K562 (cell line): ENCODE data around the gene CRPPA. TPM values are rescaled to one million over a fixed set of nuclear protein-coding genes. Genes with fewer than 3 reads are reported as not detected.

Source experiments
- ATAC-seq: fragments of 200-7000 bp; cut with Tn5 transposase; 3 replicates; pipeline ENCODE4 v1.9.1; 2020; ENCODE audit warnings: moderate library complexity
- BruUV-seq: library from RNA; stranded (reverse); fragments of 400-500 nt; replicated peaks from 2 replicates; lab custom pipeline; 2021; lab: Mats Ljungman, UMichigan
- CTCF ChIA-PET: fragments of 300-600 bp; formaldehyde crosslinking; extraction: SDS; loops from one replicate; lab custom pipeline; 2021; ENCODE audit warnings: low intra/inter-chr PET ratio; lab: Yijun Ruan, JAX
- POLR2A ChIA-PET: fragments of 300-600, 350-650 bp; sonication (Branson Sonifier 250); formaldehyde crosslinking; extraction: SDS; loops from one replicate; lab custom pipeline; 2021; ENCODE audit warnings: antibody characterized with exemption, inconsistent platforms; lab: Yijun Ruan, JAX
- DNase-seq, 4 experiments: peaks; one replicate each; pipeline versions ENCODE4 v3.0.0 to v3.0.0-alpha.2; 2011 to 2018; ENCODE audit warnings: low spot score in 3 of 4, mixed read lengths in 3 of 4; ENCODE audit errors: extremely low read depth in 1 of 4
- FAIRE-seq: peaks from 2 replicates; lab custom pipeline; 2011; peaks lifted over from hg19 to GRCh38; lab: Jason Lieb, UNC
- H2AFZ ChIP-seq: 2 replicates; pipeline ENCODE4 v1.6.0; 2011; ENCODE audit warnings: low read depth, low read length, control low read depth, inconsistent platforms
- H3K27ac ChIP-seq: fragments of 200-600 bp; 3 replicates; pipeline ENCODE4 v1.8.0; 2011; ENCODE audit warnings: low read depth, mild to moderate bottlenecking, control low read depth, inconsistent platforms, low read length, moderate library complexity, mixed read lengths; ENCODE audit errors: extremely low read depth
- H3K27me3 ChIP-seq, 2 experiments: fragments of 300-600 bp in 1 of 2; 2 replicates in 1 of 2; 3 replicates in 1 of 2; pipeline versions ENCODE4 v1.6.0 to v1.8.0; 2011; ENCODE audit warnings: inconsistent platforms in 2 of 2, low read length in 2 of 2, mild to moderate bottlenecking in 1 of 2, mixed read lengths in 1 of 2, moderate library complexity in 1 of 2; ENCODE audit not compliant: control insufficient read depth in 2 of 2, insufficient read depth in 2 of 2
- H3K36me3 ChIP-seq: fragments of 300-600 bp; 3 replicates; pipeline ENCODE4 v1.8.0; 2011; ENCODE audit warnings: mild to moderate bottlenecking, low read length, inconsistent platforms; ENCODE audit not compliant: control insufficient read depth, insufficient read depth
- H3K4me1 ChIP-seq, 2 experiments: fragments of 200-600 bp in 1 of 2; replicated peaks in 1 of 2; 2 replicates in 1 of 2; 3 replicates in 1 of 2; pipeline versions ENCODE4 v1.5.1 to v1.8.0; 2011; ENCODE audit warnings: inconsistent platforms in 2 of 2, low read length in 2 of 2, mild to moderate bottlenecking in 1 of 2, mixed read lengths in 1 of 2, moderate library complexity in 1 of 2; ENCODE audit not compliant: control insufficient read depth in 2 of 2, insufficient read depth in 2 of 2
- H3K4me2 ChIP-seq: 2 replicates; pipeline ENCODE4 v1.6.1; 2011; ENCODE audit warnings: low read length, control low read depth, inconsistent platforms, mixed read lengths; ENCODE audit not compliant: insufficient read depth
- H3K4me3 ChIP-seq: fragments of 200-600 bp; sonication (generic), shearing (Covaris generic); 2 replicates; pipeline ENCODE4 v1.5.1; 2016; ENCODE audit warnings: control low read depth, inconsistent platforms
- H3K79me2 ChIP-seq: fragments of 200-600 bp; 3 replicates; pipeline ENCODE4 v1.8.0; 2011; ENCODE audit warnings: low read length, inconsistent platforms; ENCODE audit not compliant: control insufficient read depth, insufficient read depth
- H3K9ac ChIP-seq, 2 experiments: 2 replicates each; pipeline versions ENCODE4 v1.6.0 to v1.6.1; 2011; ENCODE audit warnings: low read depth in 2 of 2, low read length in 2 of 2, control low read depth in 1 of 2, inconsistent platforms in 1 of 2, mild to moderate bottlenecking in 1 of 2, mixed read lengths in 1 of 2; ENCODE audit not compliant: insufficient read depth in 1 of 2
- H3K9me1 ChIP-seq: one replicate; pipeline ENCODE4 v1.6.0; 2011; ENCODE audit warnings: inconsistent platforms, mild to moderate bottlenecking, low read length, moderate library complexity; ENCODE audit not compliant: control insufficient read depth, insufficient read depth
- H3K9me3 ChIP-seq: replicated peaks from 2 replicates; pipeline ENCODE4 v1.5.1; 2011; ENCODE audit warnings: low read depth, low read length, inconsistent platforms; ENCODE audit not compliant: control insufficient read depth, insufficient read depth
- H4K20me1 ChIP-seq: replicated peaks from 2 replicates; pipeline ENCODE4 v1.6.1; 2011; ENCODE audit warnings: low read length, inconsistent platforms, mixed read lengths; ENCODE audit not compliant: control insufficient read depth, insufficient read depth
- BRD4 ChIP-seq: fragments of 200-600 bp; sonication (generic); IDR thresholded peaks from 2 replicates; pipeline ENCODE4 v1.6.1; 2017; ENCODE audit warnings: inconsistent platforms
- CBX3 ChIP-seq, 2 experiments: IDR thresholded peaks; 1 replicate in 1 of 2; 2 replicates in 1 of 2; pipeline ENCODE4 v1.6.1; 2012; ENCODE audit warnings: inconsistent platforms in 2 of 2, low read length in 2 of 2, borderline replicate concordance in 1 of 2, control low read depth in 1 of 2
- CBX8 ChIP-seq: fragments of 200-600 bp; sonication (generic); IDR thresholded peaks from 2 replicates; pipeline ENCODE4 v1.6.1; 2012; ENCODE audit warnings: borderline replicate concordance, mixed run types, low read depth, mild to moderate bottlenecking, moderate library complexity, mixed read lengths, low read length, control low read depth, inconsistent platforms; ENCODE audit not compliant: poor library complexity, severe bottlenecking; ENCODE audit errors: extremely low read depth
- CEBPG ChIP-seq, 3 experiments: fragments of 200-800 bp in 1 of 3; sonication (Bioruptor generic) in 1 of 3; sonication (generic) in 1 of 3; formaldehyde crosslinking in 1 of 3; IDR thresholded peaks in 2 of 3; conservative IDR thresholded peaks in 1 of 3; 2 replicates each; pipeline versions ENCODE4 v1.6.1 to v1.8.0; 2016 to 2022; ENCODE audit warnings: missing compliant biosample characterization in 2 of 3, missing genetic modification characterization in 2 of 3, mild to moderate bottlenecking in 1 of 3, missing genetic modification reagents in 1 of 3
- CTCFL ChIP-seq: IDR thresholded peaks from 2 replicates; pipeline ENCODE4 v1.6.1; 2011; ENCODE audit warnings: borderline replicate concordance, low read depth, mild to moderate bottlenecking, moderate library complexity, low read length; ENCODE audit not compliant: insufficient read depth, poor library complexity, severe bottlenecking
- HNRNPK ChIP-seq: fragments of 200-400 bp; formaldehyde crosslinking; IDR thresholded peaks from one replicate; pipeline ENCODE4 v1.6.1; 2018; ENCODE audit warnings: mild to moderate bottlenecking, low read depth, low read length; ENCODE audit not compliant: poor library complexity, severe bottlenecking
- LEF1 ChIP-seq: fragments of 450-650 bp; IDR thresholded peaks from 2 replicates; pipeline ENCODE4 v1.6.1; 2016; ENCODE audit warnings: mild to moderate bottlenecking
- NFIX ChIP-seq: fragments of 250-450 bp; sonication (Bioruptor Pico); IDR thresholded peaks from 2 replicates; pipeline ENCODE4 v1.4.0; 2020; ENCODE audit warnings: low read depth, mild to moderate bottlenecking, moderate library complexity
- POLR2H ChIP-seq: IDR thresholded peaks from 2 replicates; pipeline ENCODE4 v1.6.1; 2016; ENCODE audit warnings: missing genetic modification characterization, low read depth, mild to moderate bottlenecking, control low read depth, missing compliant biosample characterization, moderate library complexity
- RAD21 ChIP-seq, 2 experiments: fragments of 250-450 bp in 1 of 2; fragments of 450-650 bp in 1 of 2; sonication (Bioruptor Pico) in 1 of 2; formaldehyde crosslinking in 1 of 2; IDR thresholded peaks in 1 of 2; conservative IDR thresholded peaks in 1 of 2; 2 replicates each; pipeline versions ENCODE4 v1.4.0 to v1.8.0; 2020 to 2022; ENCODE audit warnings: mild to moderate bottlenecking in 2 of 2, moderate library complexity in 1 of 2
- ZC3H11A ChIP-seq: IDR thresholded peaks from 2 replicates; pipeline ENCODE4 v1.6.1; 2012; ENCODE audit warnings: low read depth, low read length, improper control_type of control experiment
- ZNF212 ChIP-seq: fragments of 450-650 bp; formaldehyde crosslinking; IDR thresholded peaks from 2 replicates; pipeline ENCODE4 v1.4.0; 2020; ENCODE audit warnings: mild to moderate bottlenecking
- ZNF583 ChIP-seq: fragments of 250-450 bp; sonication (Bioruptor Pico); IDR thresholded peaks from 2 replicates; pipeline ENCODE4 v1.4.0; 2020
- WGBS: fragments of 100-300 bp; shearing (Covaris generic); methylation state at CpG from one replicate; pipeline ENCODE4 v1.1.6; 2016; ENCODE audit warnings: low coverage, mixed read lengths; ENCODE audit not compliant: insufficient coverage; ENCODE audit errors: missing lambda C conversion rate; 5-methylcytosine and 5-hydroxymethylcytosine counted together
- in situ Hi-C: fragments of 300-500 bp; cut with MboI; formaldehyde crosslinking; loops from 4 replicates; pipeline ENCODE4 v1.15.0; 2018; ENCODE audit warnings: inconsistent platforms, mixed read lengths
- intact Hi-C: fragments of 100-400 bp; cut with micrococcal nuclease; formaldehyde crosslinking; loops from 2 replicates; pipeline ENCODE4 v1.14.2; 2022
- polyA plus RNA-seq, 8 experiments: library from polyadenylated mRNA; depleted of rRNA in 4 of 8; stranded (reverse) in 5 of 8; unstranded in 3 of 8; fragments of >200 nt; fragmentation: Nextera tagmentation in 2 of 8; fragmentation: Illumina TruSeq in 1 of 8; extraction: Ambion mirVana in 2 of 8; extraction: Trizol in 1 of 8; gene quantifications; 2 replicates each; pipeline versions ENCODE4 v1.2.1 to v1.2.3, GENCODE V29; 2011 to 2014; ENCODE audit warnings: inconsistent platforms in 1 of 8, missing spikeins in 1 of 8
- total RNA-seq, 7 experiments: library from RNA; depleted of rRNA in 6 of 7; stranded (reverse); fragments of >200 nt in 6 of 7; fragmentation: Illumina TruSeq in 2 of 7; extraction: Trizol in 2 of 7; gene quantifications; 2 replicates each; pipeline versions ENCODE4 v1.2.1 to v1.2.3, GENCODE V29; 2011 to 2021; ENCODE audit warnings: low replicate concordance in 1 of 7

CRPPA gene
- total and polyA plus RNA-seq, 9 of the 15 experiments (the other 6 are each of a cell fraction or from before 2014, with no cell fraction given), result 3.9 to 14.4 (median 7.8) TPM

GRCh38 chr7:16422917-16423316 is 1.6 kb upstream of the CRPPA start (continued):
- peak; percentile 39 for TF ChIP-seq CTCFL
- no peak for TF ChIP-seq HNRNPK
- no peak for TF ChIP-seq ZNF583
- no peak for TF ChIP-seq ZC3H11A
- TF ChIP-seq RAD21 (CRISPR knock-in tag; conservative IDR thresholded peaks at IDR 0.05 in 1 of 2, IDR thresholded peaks at IDR 0.05 in 1 of 2), result peak in 1 of 2 experiments; percentile 41; a peak in 2 of 4 replicates
- no peak for TF ChIP-seq POLR2H (tag)
- TF ChIP-seq NFIX (CRISPR knock-in tag), result no peak

GRCh38 chr7:16422103-16422435 is 731 bp upstream of the CRPPA start:
- BruUV-seq, result no TSS peak
- no peak for FAIRE-seq
- ATAC-seq, result no peak
- WGBS, result 0% methylated on average over 1 of the region's 1 CpG
- ChIA-PET CTCF (no interaction called here), POLR2A (interaction anchor here (1.4 to 3.3 kb wide), 3 partner anchors 10 to 44 kb away, joined by 5 to 24 read pairs (median 12); partner anchors contain the start of gene SOSTDC1)
- H3K4me1 ChIP-seq, result peaks cover 18 to 35% of the 10 kb centered on the region in 2 experiments
- peak overlapping the region; percentile 97 for H3K27ac ChIP-seq
- H3K4me3 ChIP-seq, result peak overlapping the region; percentile 66; the same call in 1 of the 2 replicates
- in situ Hi-C loops, result no loop called here
- no peaks in the 10 kb centered on the region; the same call in 2 of the 3 replicates for H3K36me3 ChIP-seq
- H2AFZ ChIP-seq, result peak overlapping the region; percentile 97
- no peaks in the 10 kb centered on the region for H3K9me1 ChIP-seq
- H3K9me3 ChIP-seq, result no peaks in the 10 kb centered on the region; the same call in 1 of the 2 replicates
- no peaks in the 10 kb centered on the region for H4K20me1 ChIP-seq
- peak overlapping the region in 1 of 2 experiments; percentile 89; a peak in 3 of 4 replicates for H3K9ac ChIP-seq
- H3K4me2 ChIP-seq, result peak overlapping the region; percentile 95
- intact Hi-C loops, result loop anchor here (5.0 to 10.0 kb wide), 2 partner anchors 225 to 333 kb away; partner anchors contain the start of genes ANKMY2, BZW2 and TSPAN13
- no peaks in the 10 kb centered on the region for H3K27me3 ChIP-seq
- no peak for DNase-seq
- peaks cover 50% of the 10 kb centered on the region for H3K79me2 ChIP-seq
- TF ChIP-seq CBX8, result no peak
- peak; percentile 61 for TF ChIP-seq CEBPG (CRISPR knock-in tag; IDR thresholded peaks at IDR 0.05)
- peak; percentile 80 to 96 for TF ChIP-seq CEBPG (tag; conservative IDR thresholded peaks at IDR 0.05 in 1 of 2, IDR thresholded peaks at IDR 0.05 in 1 of 2)
- TF ChIP-seq CBX3 (IDR thresholded peaks at IDR 0.05; ENCODE audit: borderline replicate concordance in 1 of 2, low read length in 2 of 2), result no peak
- no peak for TF ChIP-seq ZNF212 (CRISPR knock-in tag)
- TF ChIP-seq BRD4, result no peak
- 0 out of 2 replicates have a peak, but pooled peaks have one; percentile 10 for TF ChIP-seq LEF1
